PFSK-1 (cell line): Measurements from ENCODE around the gene KLHL26.

Experiments used
- FOXP2 ChIP-seq: optimal IDR thresholded peaks from 2 replicates; pipeline ENCODE3; 2011; ENCODE audit warnings: borderline replicate concordance, control low read depth, inconsistent platforms; ENCODE audit not compliant: insufficient read depth; ENCODE audit errors: extremely low read length, extremely low read depth
- POLR2AphosphoS5 ChIP-seq: IDR thresholded peaks from 2 replicates; pipeline ENCODE4 v1.6.1; 2012; ENCODE audit warnings: low read depth, mild to moderate bottlenecking, control low read depth, low read length, moderate library complexity
- SIN3A ChIP-seq: IDR thresholded peaks from 2 replicates; pipeline ENCODE4 v1.6.1; 2012; ENCODE audit warnings: mild to moderate bottlenecking, low read length, moderate library complexity, borderline replicate concordance; ENCODE audit not compliant: insufficient read depth
- TAF1 ChIP-seq: IDR thresholded peaks from 2 replicates; pipeline ENCODE4 v1.6.1; 2012; ENCODE audit warnings: low read length, control low read depth, borderline replicate concordance; ENCODE audit not compliant: insufficient read depth
- TF ChIP-seq, protein P1 (sequence below), 2 experiments: IDR thresholded peaks; 2 replicates each; pipeline versions ENCODE4 v1.6.1 to v1.8.0; 2011 to 2012; ENCODE audit warnings: low read depth in 2 of 2, low read length in 2 of 2, control low read depth in 1 of 2, inconsistent platforms in 1 of 2, mild to moderate bottlenecking in 1 of 2, moderate library complexity in 1 of 2; ENCODE audit not compliant: insufficient read depth in 1 of 2

Gene KLHL26

DNA sequence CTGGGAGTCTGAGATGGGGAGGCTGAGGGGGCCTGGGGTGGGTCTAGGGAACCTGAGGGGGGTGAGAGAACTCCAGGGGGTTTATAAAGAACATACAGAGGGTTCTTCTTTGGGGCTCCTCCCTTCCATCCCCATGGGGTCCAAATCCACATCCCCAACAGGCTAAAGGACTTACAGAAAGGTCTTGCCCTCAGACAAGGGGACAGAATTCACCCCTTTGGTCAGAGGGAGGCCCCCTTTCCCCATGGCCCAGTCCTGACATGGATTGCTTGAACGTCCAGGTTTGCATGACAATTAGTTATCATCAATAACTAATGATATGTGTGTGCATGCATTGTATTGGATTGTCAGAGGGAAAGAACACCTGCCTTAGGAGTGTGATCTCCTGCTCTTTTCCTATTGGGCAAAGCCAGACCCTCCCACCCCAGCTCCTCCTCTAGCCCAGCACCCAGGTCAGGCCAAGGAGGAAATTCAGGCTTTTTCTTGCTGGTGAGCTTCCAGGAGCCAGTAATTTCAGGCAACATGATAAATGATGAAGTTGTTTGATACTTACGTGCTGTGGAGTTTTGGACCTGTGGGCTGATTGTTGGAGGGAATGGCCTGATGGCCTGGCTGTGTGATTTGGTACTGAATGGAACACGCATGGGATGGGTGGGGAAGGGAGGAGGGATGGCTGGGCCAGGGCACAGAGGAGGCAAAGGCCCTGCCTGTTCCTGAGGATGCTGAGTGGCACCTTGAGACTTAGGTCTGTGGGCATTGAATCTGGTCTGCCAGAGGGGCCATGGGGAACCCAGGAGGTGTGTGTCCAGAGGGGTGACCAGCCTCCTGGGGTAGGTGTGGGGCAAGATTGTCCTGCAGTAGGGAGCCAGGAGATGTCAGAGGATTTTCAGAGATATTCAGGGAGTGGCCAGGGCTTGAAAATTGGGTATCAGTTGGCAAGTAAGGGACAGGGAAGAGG lies 1.1 kb downstream of the KLHL26 start:
- TF ChIP-seq SIN3A (no peak), TAF1 (no peak), POLR2AphosphoS5 (no peak), FOXP2 (no peak)
- TF ChIP-seq, protein P1, sequence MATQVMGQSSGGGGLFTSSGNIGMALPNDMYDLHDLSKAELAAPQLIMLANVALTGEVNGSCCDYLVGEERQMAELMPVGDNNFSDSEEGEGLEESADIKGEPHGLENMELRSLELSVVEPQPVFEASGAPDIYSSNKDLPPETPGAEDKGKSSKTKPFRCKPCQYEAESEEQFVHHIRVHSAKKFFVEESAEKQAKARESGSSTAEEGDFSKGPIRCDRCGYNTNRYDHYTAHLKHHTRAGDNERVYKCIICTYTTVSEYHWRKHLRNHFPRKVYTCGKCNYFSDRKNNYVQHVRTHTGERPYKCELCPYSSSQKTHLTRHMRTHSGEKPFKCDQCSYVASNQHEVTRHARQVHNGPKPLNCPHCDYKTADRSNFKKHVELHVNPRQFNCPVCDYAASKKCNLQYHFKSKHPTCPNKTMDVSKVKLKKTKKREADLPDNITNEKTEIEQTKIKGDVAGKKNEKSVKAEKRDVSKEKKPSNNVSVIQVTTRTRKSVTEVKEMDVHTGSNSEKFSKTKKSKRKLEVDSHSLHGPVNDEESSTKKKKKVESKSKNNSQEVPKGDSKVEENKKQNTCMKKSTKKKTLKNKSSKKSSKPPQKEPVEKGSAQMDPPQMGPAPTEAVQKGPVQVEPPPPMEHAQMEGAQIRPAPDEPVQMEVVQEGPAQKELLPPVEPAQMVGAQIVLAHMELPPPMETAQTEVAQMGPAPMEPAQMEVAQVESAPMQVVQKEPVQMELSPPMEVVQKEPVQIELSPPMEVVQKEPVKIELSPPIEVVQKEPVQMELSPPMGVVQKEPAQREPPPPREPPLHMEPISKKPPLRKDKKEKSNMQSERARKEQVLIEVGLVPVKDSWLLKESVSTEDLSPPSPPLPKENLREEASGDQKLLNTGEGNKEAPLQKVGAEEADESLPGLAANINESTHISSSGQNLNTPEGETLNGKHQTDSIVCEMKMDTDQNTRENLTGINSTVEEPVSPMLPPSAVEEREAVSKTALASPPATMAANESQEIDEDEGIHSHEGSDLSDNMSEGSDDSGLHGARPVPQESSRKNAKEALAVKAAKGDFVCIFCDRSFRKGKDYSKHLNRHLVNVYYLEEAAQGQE (IDR thresholded peaks at IDR 0.05; ENCODE audit: insufficient read depth in 1 of 2, low read depth in 2 of 2, low read length in 2 of 2), result no peak

DNA sequence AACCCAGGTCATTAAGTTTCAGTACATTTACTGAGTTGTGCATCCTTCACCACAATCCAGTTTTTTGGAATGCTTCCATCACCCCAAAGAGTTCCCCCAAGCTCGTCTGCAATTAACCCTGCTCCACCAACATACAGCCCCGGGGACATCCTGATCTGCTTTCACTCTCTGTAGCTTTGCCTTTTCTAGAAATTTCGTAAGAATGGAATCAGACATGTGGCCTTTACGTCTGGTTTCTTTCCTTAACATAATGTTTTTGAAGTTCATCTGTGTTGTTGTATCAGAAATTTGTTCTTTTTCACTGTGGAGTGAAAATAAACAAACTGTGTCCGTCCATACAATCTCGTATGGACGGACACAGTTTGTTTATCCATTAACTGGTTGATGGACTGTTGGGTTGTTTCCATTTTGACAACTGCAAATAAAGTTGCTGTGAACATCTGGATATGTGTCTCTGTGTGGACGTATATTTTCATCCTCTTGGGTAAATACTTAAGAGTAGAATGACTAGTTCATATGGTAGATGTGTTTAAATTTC lies 2.9 kb downstream of the KLHL26 start:
- TF ChIP-seq, protein P1 (IDR thresholded peaks at IDR 0.05; ENCODE audit: insufficient read depth in 1 of 2, low read depth in 2 of 2, low read length in 2 of 2), result no peak
- TF ChIP-seq SIN3A (no peak), TAF1 (no peak), FOXP2 (no peak), POLR2AphosphoS5 (no peak)

DNA sequence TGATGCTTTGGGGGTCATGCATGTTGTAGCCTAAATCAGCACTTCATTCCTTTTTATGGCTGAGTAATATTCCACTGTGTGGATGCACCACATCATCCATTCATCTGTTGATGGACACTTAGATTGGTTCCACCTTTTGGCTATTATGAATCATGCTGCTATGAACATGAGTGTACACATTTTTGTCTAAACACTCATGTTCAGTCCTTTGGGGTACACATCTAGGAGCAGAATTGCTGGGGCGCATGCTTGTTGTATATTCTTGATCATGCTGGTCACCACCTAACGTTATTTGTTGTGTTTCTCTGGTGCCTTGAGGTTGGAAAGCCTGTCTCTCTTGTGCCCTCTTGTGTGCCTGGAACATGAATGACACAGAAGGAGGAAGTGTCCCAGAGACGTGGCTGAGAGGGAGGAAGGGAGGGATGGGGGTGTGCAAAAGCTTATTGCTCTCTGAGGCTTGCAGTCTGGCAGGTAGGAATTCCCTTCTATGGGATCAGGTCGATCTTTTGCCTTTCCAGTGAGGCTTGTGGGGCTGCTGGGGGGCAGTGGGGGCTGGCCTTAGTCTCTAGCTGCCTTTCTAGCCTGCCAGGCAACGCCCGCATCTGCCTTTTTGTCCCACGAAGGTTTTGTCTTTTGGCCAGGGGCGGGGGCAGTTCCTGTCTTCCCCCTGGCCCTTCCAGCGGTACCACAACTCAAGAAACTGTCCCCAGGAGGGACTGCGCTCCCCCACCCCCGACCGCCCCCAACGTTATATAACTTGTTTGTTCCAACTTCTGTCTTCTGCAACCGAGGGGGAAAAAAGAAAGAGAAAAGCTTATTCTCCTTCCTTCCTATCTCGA lies 7.6 kb downstream of the KLHL26 start:
- TF ChIP-seq FOXP2, result no peak
- TF ChIP-seq, protein P1 (IDR thresholded peaks at IDR 0.05; ENCODE audit: insufficient read depth in 1 of 2, low read depth in 2 of 2, low read length in 2 of 2), result no peak
- TF ChIP-seq SIN3A, result no peak
- TF ChIP-seq TAF1, result no peak
- no peak for TF ChIP-seq POLR2AphosphoS5

DNA sequence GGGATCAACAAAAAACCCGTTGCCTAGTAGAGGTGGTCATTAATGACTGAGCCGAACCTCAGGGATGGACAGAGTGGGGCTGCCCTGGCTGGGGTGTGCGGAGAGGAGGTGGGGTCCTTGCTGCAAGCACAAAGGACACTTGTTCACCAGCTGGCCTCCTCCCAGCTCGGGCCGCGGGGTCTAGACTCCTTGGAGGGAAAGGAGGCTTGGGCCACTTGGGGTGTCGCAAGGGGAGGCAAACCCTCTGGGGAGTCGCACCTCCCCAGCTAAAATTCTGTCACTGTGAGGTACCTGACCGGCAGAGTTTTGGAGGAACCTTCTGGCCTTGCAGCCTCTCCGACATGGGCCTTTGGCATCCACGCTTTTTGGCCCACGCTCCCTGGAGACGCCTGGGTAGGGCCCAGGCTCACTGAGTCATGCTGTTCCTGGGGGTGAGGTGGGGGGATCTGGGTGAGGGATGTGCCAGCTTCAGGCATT lies 8.2 kb downstream of the KLHL26 start:
- TF ChIP-seq, protein P1 (IDR thresholded peaks at IDR 0.05; ENCODE audit: insufficient read depth in 1 of 2, low read depth in 2 of 2, low read length in 2 of 2), result no peak
- TF ChIP-seq SIN3A, result no peak
- TF ChIP-seq POLR2AphosphoS5, result no peak
- no peak for TF ChIP-seq FOXP2
- TF ChIP-seq TAF1, result no peak
